ENCODE results near the gene MCTP2.

GRCh38 chr15:94198633-94199032 lies 32.7 kb upstream of the MCTP2 start:
- TF ChIP-seq, protein P1, sequence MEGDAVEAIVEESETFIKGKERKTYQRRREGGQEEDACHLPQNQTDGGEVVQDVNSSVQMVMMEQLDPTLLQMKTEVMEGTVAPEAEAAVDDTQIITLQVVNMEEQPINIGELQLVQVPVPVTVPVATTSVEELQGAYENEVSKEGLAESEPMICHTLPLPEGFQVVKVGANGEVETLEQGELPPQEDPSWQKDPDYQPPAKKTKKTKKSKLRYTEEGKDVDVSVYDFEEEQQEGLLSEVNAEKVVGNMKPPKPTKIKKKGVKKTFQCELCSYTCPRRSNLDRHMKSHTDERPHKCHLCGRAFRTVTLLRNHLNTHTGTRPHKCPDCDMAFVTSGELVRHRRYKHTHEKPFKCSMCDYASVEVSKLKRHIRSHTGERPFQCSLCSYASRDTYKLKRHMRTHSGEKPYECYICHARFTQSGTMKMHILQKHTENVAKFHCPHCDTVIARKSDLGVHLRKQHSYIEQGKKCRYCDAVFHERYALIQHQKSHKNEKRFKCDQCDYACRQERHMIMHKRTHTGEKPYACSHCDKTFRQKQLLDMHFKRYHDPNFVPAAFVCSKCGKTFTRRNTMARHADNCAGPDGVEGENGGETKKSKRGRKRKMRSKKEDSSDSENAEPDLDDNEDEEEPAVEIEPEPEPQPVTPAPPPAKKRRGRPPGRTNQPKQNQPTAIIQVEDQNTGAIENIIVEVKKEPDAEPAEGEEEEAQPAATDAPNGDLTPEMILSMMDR (tag by site-specific recombination; IDR thresholded peaks at IDR 0.05) = no peak
- TF ChIP-seq ZNF645 (tag by site-specific recombination; IDR thresholded peaks at IDR 0.05) (no peak), ZNF654 (tag by site-specific recombination; IDR thresholded peaks at IDR 0.05; ENCODE audit: low read depth) (no peak), ZBTB49 (tag by site-specific recombination; IDR thresholded peaks at IDR 0.05; ENCODE audit: low read depth) (no peak), SETDB1 (IDR thresholded peaks at IDR 0.05; ENCODE audit: insufficient read length, low read length) (no peak), ZNF274 (IDR thresholded peaks at IDR 0.05; ENCODE audit: low read length) (no peak), ZNF274 (tag by site-specific recombination; IDR thresholded peaks at IDR 0.05; ENCODE audit: borderline replicate concordance) (no peak), ZNF114 (tag by site-specific recombination; IDR thresholded peaks at IDR 0.05) (no peak), PRDM1 (tag by site-specific recombination; IDR thresholded peaks at IDR 0.05) (no peak), ZNF514 (tag by site-specific recombination; IDR thresholded peaks at IDR 0.05) (no peak), TCF7L2 (IDR thresholded peaks at IDR 0.05; ENCODE audit: borderline replicate concordance, low read depth, low read length) (no peak), HIC1 (tag by site-specific recombination; IDR thresholded peaks at IDR 0.05) (no peak)
- TF ChIP-seq, protein P2, sequence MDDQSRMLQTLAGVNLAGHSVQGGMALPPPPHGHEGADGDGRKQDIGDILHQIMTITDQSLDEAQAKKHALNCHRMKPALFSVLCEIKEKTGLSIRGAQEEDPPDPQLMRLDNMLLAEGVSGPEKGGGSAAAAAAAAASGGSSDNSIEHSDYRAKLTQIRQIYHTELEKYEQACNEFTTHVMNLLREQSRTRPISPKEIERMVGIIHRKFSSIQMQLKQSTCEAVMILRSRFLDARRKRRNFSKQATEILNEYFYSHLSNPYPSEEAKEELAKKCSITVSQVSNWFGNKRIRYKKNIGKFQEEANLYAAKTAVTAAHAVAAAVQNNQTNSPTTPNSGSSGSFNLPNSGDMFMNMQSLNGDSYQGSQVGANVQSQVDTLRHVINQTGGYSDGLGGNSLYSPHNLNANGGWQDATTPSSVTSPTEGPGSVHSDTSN (CRISPR knock-in tag; IDR thresholded peaks at IDR 0.05) = no peak
- TF ChIP-seq, protein P3, sequence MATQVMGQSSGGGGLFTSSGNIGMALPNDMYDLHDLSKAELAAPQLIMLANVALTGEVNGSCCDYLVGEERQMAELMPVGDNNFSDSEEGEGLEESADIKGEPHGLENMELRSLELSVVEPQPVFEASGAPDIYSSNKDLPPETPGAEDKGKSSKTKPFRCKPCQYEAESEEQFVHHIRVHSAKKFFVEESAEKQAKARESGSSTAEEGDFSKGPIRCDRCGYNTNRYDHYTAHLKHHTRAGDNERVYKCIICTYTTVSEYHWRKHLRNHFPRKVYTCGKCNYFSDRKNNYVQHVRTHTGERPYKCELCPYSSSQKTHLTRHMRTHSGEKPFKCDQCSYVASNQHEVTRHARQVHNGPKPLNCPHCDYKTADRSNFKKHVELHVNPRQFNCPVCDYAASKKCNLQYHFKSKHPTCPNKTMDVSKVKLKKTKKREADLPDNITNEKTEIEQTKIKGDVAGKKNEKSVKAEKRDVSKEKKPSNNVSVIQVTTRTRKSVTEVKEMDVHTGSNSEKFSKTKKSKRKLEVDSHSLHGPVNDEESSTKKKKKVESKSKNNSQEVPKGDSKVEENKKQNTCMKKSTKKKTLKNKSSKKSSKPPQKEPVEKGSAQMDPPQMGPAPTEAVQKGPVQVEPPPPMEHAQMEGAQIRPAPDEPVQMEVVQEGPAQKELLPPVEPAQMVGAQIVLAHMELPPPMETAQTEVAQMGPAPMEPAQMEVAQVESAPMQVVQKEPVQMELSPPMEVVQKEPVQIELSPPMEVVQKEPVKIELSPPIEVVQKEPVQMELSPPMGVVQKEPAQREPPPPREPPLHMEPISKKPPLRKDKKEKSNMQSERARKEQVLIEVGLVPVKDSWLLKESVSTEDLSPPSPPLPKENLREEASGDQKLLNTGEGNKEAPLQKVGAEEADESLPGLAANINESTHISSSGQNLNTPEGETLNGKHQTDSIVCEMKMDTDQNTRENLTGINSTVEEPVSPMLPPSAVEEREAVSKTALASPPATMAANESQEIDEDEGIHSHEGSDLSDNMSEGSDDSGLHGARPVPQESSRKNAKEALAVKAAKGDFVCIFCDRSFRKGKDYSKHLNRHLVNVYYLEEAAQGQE (tag by site-specific recombination; IDR thresholded peaks at IDR 0.05) = no peak
- TF ChIP-seq, protein P4, sequence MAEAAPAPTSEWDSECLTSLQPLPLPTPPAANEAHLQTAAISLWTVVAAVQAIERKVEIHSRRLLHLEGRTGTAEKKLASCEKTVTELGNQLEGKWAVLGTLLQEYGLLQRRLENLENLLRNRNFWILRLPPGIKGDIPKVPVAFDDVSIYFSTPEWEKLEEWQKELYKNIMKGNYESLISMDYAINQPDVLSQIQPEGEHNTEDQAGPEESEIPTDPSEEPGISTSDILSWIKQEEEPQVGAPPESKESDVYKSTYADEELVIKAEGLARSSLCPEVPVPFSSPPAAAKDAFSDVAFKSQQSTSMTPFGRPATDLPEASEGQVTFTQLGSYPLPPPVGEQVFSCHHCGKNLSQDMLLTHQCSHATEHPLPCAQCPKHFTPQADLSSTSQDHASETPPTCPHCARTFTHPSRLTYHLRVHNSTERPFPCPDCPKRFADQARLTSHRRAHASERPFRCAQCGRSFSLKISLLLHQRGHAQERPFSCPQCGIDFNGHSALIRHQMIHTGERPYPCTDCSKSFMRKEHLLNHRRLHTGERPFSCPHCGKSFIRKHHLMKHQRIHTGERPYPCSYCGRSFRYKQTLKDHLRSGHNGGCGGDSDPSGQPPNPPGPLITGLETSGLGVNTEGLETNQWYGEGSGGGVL (tag by site-specific recombination; IDR thresholded peaks at IDR 0.05) = no peak
